Esophagus muscularis mucosa (tissue), 4 donors: ENCODE results near the gene YPEL1. TPM values are rescaled to one million over a fixed set of nuclear protein-coding genes. Genes with fewer than 3 reads are reported as not detected.

Experiments used
- DNase-seq: peaks from one replicate; pipeline ENCODE4 v3.0.0-alpha.2; 2017; ENCODE audit errors: extremely low spot score
- H3K27ac ChIP-seq, 4 donors: fragments of 200-600 bp; sonication (generic); replicated peaks in 1 of 4; 1 replicate in 3 of 4; 2 replicates in 1 of 4; pipeline ENCODE4 v1.5.1; 2016 to 2019; ENCODE audit warnings: mild to moderate bottlenecking in 1 of 4
- H3K27me3 ChIP-seq, 4 donors: fragments of 200-600 bp; sonication (generic); one replicate each; pipeline versions ENCODE4 v1.5.1 to v1.6.0; 2016 to 2019
- H3K36me3 ChIP-seq, 4 donors: fragments of 200-600 bp; sonication (generic); one replicate each; pipeline ENCODE4 v1.5.1; 2016 to 2019
- H3K4me1 ChIP-seq, 4 donors: fragments of 200-600 bp; sonication (generic); one replicate each; pipeline ENCODE4 v1.5.1; 2016 to 2019
- H3K4me3 ChIP-seq, 4 donors: fragments of 200-600 bp; sonication (generic); 1 replicate in 2 of 4; 2 replicates in 2 of 4; pipeline ENCODE4 v1.5.1; 2016 to 2019; ENCODE audit warnings: mild to moderate bottlenecking in 4 of 4, moderate library complexity in 1 of 4
- H3K9me3 ChIP-seq, 4 donors: fragments of 200-600 bp; sonication (generic); 1 replicate in 3 of 4; 2 replicates in 1 of 4; pipeline ENCODE4 v1.5.1; 2016 to 2019
- EP300 ChIP-seq: sonication (generic); formaldehyde crosslinking; IDR thresholded peaks from one replicate; pipeline ENCODE4 v1.6.1; 2017; ENCODE audit warnings: antibody characterized with exemption
- POLR2A ChIP-seq: fragments of 450-650 bp; IDR thresholded peaks from one replicate; pipeline ENCODE4 v1.6.1; 2017; ENCODE audit warnings: antibody characterized with exemption, moderate library complexity, mild to moderate bottlenecking, low read depth
- POLR2AphosphoS5 ChIP-seq, 2 donors: sonication (generic); formaldehyde crosslinking; IDR thresholded peaks; one replicate each; pipeline ENCODE4 v1.6.1; 2017; ENCODE audit warnings: antibody characterized with exemption in 2 of 2
- WGBS: methylation state at CpG from one replicate; pipeline ENCODE4 v1.1.5; 2018; 5-methylcytosine and 5-hydroxymethylcytosine counted together
- intact Hi-C: fragments of 100-400 bp; cut with DNase I; formaldehyde crosslinking; loops from one replicate; pipeline ENCODE4 v1.15.1; 2023
- total RNA-seq, 4 donors: library from RNA; depleted of rRNA; stranded (reverse); fragments of >200 nt; gene quantifications; one replicate each; pipeline versions ENCODE4 v1.1.0 to v1.2.1, GENCODE V29; 2016
- TF ChIP-seq, protein P1 (sequence below), 3 experiments: fragments of 200-600 bp in 2 of 3; fragments of 450-650 bp in 1 of 3; sonication (generic) in 2 of 3; IDR thresholded peaks; one replicate each; pipeline ENCODE4 v1.5.1; 2017 to 2019; ENCODE audit warnings: antibody characterized with exemption in 3 of 3, mild to moderate bottlenecking in 2 of 3, moderate library complexity in 1 of 3

The YPEL1 gene
- total RNA-seq, 4 donors from 2014 or later: 12.0 to 30.7 (median 16.5) TPM

DNA sequence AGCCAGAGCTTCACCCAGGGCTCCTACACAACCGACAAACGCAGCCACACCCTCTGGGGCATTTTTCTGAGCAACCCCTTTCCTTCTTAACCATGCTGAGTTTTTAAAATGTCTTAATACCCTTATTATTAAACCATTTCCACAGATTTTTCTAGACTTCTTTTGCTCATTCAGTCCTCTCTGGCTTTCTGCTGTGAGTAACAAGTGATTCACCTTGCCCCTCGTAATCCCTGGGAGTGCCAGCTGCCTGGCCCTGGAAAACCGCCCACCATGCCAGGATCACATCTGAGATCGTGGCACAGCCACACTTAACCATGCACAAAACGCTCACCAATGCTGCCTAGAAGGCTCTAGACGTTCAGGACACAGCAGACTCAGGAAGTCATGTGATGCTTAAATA is 25.4 kb downstream of the YPEL1 start:
- no peak for DNase-seq
- H3K27me3 ChIP-seq: no peaks in the 10 kb centered on the region
- intact Hi-C loops: loop anchor here (5.0 kb wide), 1 partner anchor 227 kb away; no protein-coding TSS in a partner anchor
- H3K9me3 ChIP-seq: no peaks in the 10 kb centered on the region
- H3K4me3 ChIP-seq: no peak overlapping the region
- H3K36me3 ChIP-seq: peaks cover 0 to 18% (median 0%) of the 10 kb centered on the region in 4 donors
- no peak overlapping the region for H3K27ac ChIP-seq
- peaks cover 10 to 21% (median 12%) of the 10 kb centered on the region in 4 donors for H3K4me1 ChIP-seq
- WGBS: 86% methylated on average over 7 of the region's 7 CpGs
- TF ChIP-seq POLR2AphosphoS5 (IDR thresholded peaks at IDR 0.05) (no peak), EP300 (no peak), POLR2A (no peak)
- TF ChIP-seq, protein P1, sequence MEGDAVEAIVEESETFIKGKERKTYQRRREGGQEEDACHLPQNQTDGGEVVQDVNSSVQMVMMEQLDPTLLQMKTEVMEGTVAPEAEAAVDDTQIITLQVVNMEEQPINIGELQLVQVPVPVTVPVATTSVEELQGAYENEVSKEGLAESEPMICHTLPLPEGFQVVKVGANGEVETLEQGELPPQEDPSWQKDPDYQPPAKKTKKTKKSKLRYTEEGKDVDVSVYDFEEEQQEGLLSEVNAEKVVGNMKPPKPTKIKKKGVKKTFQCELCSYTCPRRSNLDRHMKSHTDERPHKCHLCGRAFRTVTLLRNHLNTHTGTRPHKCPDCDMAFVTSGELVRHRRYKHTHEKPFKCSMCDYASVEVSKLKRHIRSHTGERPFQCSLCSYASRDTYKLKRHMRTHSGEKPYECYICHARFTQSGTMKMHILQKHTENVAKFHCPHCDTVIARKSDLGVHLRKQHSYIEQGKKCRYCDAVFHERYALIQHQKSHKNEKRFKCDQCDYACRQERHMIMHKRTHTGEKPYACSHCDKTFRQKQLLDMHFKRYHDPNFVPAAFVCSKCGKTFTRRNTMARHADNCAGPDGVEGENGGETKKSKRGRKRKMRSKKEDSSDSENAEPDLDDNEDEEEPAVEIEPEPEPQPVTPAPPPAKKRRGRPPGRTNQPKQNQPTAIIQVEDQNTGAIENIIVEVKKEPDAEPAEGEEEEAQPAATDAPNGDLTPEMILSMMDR (IDR thresholded peaks at IDR 0.05): no peak

GRCh38 chr22:21709688-21710087 is 25.9 kb downstream of the YPEL1 start:
- no peak for TF ChIP-seq EP300
- TF ChIP-seq, protein P1 (IDR thresholded peaks at IDR 0.05): no peak
- no peak for TF ChIP-seq POLR2A
- TF ChIP-seq POLR2AphosphoS5 (IDR thresholded peaks at IDR 0.05): no peak
- 79% methylated on average over 8 of the region's 8 CpGs for WGBS

DNA sequence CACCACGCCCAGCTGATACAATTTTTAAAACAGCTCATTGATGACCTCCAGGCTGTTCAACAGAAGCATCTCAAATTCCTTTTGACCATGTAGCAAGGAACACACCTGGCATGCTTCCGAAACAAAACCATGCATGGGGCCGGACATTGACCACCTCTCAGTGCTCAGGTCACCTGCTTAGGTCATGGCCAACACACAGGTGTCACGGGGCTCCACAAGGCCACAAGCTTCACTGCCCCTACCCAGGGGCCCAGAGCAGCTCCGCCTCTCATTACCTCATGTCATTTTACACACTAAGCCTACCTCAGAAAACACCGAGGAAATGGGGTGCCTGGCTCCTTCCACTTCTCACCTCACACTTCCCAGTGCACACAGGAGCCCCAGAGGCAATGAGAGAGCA is 26.6 kb downstream of the YPEL1 start:
- WGBS: 97% methylated on average over 6 of the region's 6 CpGs
- peaks cover 10 to 20% (median 12%) of the 10 kb centered on the region in 4 donors for H3K4me1 ChIP-seq
- TF ChIP-seq EP300: no peak
- no peak for TF ChIP-seq POLR2A
- no peak for TF ChIP-seq POLR2AphosphoS5 (IDR thresholded peaks at IDR 0.05)
- TF ChIP-seq, protein P1 (IDR thresholded peaks at IDR 0.05): no peak
- peaks cover 0 to 20% (median 0%) of the 10 kb centered on the region in 4 donors for H3K36me3 ChIP-seq
- no peak overlapping the region for H3K27ac ChIP-seq
- H3K27me3 ChIP-seq: no peaks in the 10 kb centered on the region
- H3K4me3 ChIP-seq: no peak overlapping the region
- DNase-seq: no peak
- intact Hi-C loops: no loop called here
- H3K9me3 ChIP-seq: no peaks in the 10 kb centered on the region

More at GRCh38 chr22:21709688-21710087, 25.9 kb downstream of the YPEL1 start:
- Histone ChIP-seq H3K9me3 (no peaks in the 10 kb centered on the region), H3K27ac (no peak overlapping the region), H3K4me1 (peaks cover 10 to 21% (median 12%) of the 10 kb centered on the region in 4 donors), H3K36me3 (peaks cover 0 to 18% (median 0%) of the 10 kb centered on the region in 4 donors), H3K4me3 (no peak overlapping the region), H3K27me3 (no peaks in the 10 kb centered on the region)
- DNase-seq: no peak
- intact Hi-C loops: loop anchor here (5.0 kb wide), 1 partner anchor 228 kb away; no protein-coding TSS in a partner anchor

DNA sequence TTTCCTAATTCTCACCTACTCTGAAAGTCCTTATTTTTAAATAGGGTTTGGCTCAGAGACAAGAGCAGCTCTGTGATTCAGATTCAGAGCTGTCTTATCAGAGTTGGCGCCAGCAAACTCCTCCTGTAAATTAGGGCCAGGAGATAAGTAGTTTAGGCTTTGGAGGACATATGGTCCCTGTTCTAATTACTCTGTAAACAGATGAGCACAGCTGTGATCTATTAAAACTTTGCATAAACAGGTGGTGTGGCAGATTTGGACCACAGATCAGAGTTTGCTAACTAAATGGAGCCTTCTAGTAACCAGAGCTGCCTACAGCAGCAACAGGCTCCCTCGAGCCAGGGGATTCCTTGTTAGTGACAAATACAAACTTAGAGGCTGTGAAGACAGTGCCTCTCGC is 27.9 kb downstream of the YPEL1 start:
- no peak overlapping the region for H3K4me3 ChIP-seq
- no peaks in the 10 kb centered on the region for H3K27me3 ChIP-seq
- H3K4me1 ChIP-seq: peaks cover under 1 to 7% (median 6%) of the 10 kb centered on the region in 4 donors
- intact Hi-C loops: no loop called here
- no peaks in the 10 kb centered on the region for H3K9me3 ChIP-seq
- H3K36me3 ChIP-seq: peaks cover 0 to 33% (median 7%) of the 10 kb centered on the region in 4 donors
- H3K27ac ChIP-seq: no peak overlapping the region
- no peak for DNase-seq
- TF ChIP-seq POLR2A: no peak
- no peak for TF ChIP-seq EP300
- TF ChIP-seq, protein P1 (IDR thresholded peaks at IDR 0.05): no peak
- no peak for TF ChIP-seq POLR2AphosphoS5 (IDR thresholded peaks at IDR 0.05)
- WGBS: 47% methylated on average over 3 of the region's 3 CpGs
